ENCODE measurements around the gene RAB5A.
"Not testable (repeated sequence)": the region's sequence is repeated elsewhere in the genome, so short reads cannot be mapped to it uniquely, and the experiment has no call there.

Gene RAB5A

DNA sequence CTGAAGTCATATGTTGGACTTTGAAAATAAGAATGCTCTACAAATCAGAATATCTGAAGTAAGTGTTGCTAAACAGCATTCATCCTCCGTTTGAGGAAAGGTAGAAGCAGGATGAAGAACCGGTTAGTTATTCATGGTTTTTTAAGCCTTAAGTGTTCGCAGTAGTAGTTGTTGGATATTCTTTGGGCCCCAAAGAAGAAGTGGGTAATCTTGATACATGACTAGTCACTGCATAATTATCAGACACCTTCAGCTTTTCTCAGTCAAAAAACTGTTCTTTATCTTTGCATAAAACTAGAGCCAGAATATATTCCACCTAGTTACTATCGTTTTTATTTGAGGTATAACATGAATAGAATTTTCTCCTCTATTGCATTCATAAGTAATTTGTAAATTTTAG, 13.8 kb downstream of the RAB5A start:
- TF ChIP-seq, protein P1, sequence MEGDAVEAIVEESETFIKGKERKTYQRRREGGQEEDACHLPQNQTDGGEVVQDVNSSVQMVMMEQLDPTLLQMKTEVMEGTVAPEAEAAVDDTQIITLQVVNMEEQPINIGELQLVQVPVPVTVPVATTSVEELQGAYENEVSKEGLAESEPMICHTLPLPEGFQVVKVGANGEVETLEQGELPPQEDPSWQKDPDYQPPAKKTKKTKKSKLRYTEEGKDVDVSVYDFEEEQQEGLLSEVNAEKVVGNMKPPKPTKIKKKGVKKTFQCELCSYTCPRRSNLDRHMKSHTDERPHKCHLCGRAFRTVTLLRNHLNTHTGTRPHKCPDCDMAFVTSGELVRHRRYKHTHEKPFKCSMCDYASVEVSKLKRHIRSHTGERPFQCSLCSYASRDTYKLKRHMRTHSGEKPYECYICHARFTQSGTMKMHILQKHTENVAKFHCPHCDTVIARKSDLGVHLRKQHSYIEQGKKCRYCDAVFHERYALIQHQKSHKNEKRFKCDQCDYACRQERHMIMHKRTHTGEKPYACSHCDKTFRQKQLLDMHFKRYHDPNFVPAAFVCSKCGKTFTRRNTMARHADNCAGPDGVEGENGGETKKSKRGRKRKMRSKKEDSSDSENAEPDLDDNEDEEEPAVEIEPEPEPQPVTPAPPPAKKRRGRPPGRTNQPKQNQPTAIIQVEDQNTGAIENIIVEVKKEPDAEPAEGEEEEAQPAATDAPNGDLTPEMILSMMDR (IDR thresholded peaks at IDR 0.05; ENCODE audit: low read depth, low read length, missing control alignments): no peak
- H3K4me3 ChIP-seq (ENCODE audit: low read depth, low read length): no peak overlapping the region
- in situ Hi-C loops (cut with HindIII; ENCODE audit: low sequenced_read_pairs): no loop called here
- no peak for DNase-seq (ENCODE audit: low read depth)

DNA sequence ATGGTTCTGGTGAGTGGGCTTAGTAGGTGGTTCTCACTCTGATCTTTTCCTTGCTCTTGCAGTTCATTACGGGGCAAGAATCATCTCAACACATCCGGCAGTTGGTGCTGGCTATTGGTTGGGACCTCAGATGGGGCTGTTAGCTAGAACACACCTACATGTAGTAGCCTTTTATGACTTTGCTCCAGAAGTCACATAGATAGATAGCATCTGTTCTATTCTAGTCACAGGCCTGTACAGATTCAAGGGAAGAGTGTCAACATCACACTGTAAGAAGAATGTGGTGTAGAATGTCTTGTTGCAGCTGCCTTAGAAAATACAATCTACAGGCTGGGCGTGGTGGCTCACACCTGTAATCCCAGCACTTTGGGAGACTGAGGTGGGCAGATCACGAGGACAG, 15.1 kb downstream of the RAB5A start:
- H3K4me3 ChIP-seq (ENCODE audit: low read depth, low read length): no peak overlapping the region
- no peak for DNase-seq (ENCODE audit: low read depth)
- TF ChIP-seq, protein P1 (IDR thresholded peaks at IDR 0.05; ENCODE audit: low read depth, low read length, missing control alignments): no peak
- in situ Hi-C loops (cut with HindIII; ENCODE audit: low sequenced_read_pairs): no loop called here

DNA sequence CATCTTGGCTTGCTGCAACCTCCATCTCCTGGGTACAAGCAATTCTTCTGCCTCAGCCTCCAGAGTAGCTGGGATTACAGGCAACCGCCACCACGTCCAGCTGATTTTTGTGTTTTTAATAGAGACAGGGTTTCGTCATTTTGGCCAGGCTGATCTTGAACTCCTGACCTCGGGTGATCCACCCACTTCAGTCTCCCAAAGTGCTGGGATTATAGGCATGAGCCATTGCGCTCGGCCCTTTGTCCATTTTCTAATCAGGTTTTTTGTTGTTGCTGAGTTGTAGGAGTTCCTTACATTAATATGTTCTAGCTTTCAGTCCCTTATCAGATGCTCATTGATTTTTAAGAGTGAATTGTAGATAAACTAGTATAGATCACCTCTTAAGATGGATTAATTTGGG, 20.3 kb downstream of the RAB5A start:
- TF ChIP-seq, protein P1 (IDR thresholded peaks at IDR 0.05; ENCODE audit: low read depth, low read length, missing control alignments): no peak
- H3K4me3 ChIP-seq (ENCODE audit: low read depth, low read length): no peak overlapping the region
- in situ Hi-C loops (cut with HindIII; ENCODE audit: low sequenced_read_pairs): no loop called here
- no peak for DNase-seq (ENCODE audit: low read depth)

DNA sequence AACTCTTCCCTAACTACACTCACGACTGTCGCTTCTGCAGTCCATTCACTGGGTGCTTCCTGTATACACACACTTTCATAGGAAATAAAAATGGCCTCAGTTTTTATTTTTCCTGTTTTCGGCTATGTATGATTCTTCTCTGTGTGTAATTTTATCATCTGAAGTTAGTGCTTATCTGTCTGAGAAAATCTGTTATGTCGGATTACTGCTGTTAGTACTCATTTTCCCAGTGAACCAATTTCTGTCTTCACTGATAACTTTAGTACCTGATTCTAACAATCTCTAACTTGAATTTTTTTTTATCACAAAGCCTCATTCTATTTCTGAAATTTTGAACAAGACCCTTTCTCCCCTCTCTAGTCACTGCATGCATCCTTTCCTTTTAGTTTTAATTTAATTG, 20.9 kb downstream of the RAB5A start:
- no peak for DNase-seq (ENCODE audit: low read depth)
- in situ Hi-C loops (cut with HindIII; ENCODE audit: low sequenced_read_pairs): no loop called here
- no peak overlapping the region for H3K4me3 ChIP-seq (ENCODE audit: low read depth, low read length)
- TF ChIP-seq, protein P1 (IDR thresholded peaks at IDR 0.05; ENCODE audit: low read depth, low read length, missing control alignments): no peak

DNA sequence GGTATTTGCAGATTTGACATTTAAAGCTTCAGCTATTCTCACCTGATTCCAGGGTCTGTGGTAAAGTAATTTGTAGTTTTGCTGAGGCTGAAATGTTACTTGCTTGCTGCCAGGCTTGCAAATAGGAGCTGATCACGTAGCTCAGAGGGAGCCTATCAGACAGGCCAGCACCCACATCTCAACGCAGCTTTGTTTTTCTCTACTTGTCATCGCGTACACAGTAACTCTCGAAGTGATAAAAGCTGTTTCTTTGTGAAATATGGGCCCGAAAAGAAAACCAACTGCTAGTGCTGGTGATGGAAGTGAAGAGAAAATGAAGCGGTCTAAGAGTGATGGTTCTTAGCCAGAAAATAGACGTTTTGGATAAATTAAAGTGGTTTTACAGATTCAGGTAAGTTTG, 23.4 kb downstream of the RAB5A start:
- DNase-seq (ENCODE audit: low read depth): no peak
- in situ Hi-C loops (cut with HindIII; ENCODE audit: low sequenced_read_pairs): no loop called here
- TF ChIP-seq, protein P1 (IDR thresholded peaks at IDR 0.05; ENCODE audit: low read depth, low read length, missing control alignments): no peak
- H3K4me3 ChIP-seq (ENCODE audit: low read depth, low read length): no peak overlapping the region

DNA sequence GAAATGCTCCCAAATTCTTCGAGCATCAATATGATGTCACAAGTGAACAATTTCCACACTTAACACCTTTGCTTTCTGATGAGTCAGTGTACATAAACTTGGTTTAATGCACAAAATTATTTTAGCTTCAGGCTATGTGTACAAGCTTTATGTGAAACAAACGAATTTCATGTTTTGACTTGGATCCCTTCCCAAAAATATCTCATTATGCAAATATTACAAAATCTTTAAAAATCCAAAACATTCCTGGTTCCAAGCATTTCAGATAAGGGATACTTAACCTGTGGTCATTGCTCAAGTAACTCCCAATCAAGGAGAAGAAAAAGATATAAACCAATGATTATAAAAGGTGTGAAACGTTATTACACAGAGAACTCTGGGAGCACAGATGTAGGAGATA, 25.2 kb downstream of the RAB5A start:
- H3K4me3 ChIP-seq (ENCODE audit: low read depth, low read length): no peak overlapping the region
- in situ Hi-C loops (cut with HindIII; ENCODE audit: low sequenced_read_pairs): no loop called here
- DNase-seq (ENCODE audit: low read depth): no peak
- TF ChIP-seq, protein P1 (IDR thresholded peaks at IDR 0.05; ENCODE audit: low read depth, low read length, missing control alignments): no peak

DNA sequence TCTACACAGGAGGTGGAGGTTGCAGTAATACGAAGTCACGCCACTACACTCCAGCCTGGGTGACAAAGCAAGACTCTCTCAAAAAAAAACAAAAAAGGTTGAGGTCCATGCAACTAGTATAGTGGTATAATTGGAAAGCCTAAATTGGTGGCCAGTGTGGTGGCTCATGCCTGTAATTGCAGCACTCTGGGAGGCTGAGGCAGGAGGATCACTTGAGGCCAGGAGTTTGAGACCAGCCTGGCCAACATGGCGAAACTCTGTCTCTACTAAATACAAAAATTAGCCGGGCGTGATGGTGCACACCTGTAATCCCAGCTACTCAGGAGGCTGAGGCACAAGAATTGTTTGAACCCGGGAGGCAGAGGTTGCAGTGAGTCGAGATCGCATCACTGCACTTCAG, 42.0 kb downstream of the RAB5A start:
- H3K4me3 ChIP-seq (ENCODE audit: low read depth, low read length); DNase-seq (ENCODE audit: low read depth); in situ Hi-C loops (cut with HindIII; ENCODE audit: low sequenced_read_pairs): not testable (repeated sequence)

Data from astrocyte of the cerebellum (primary cell).